Measurements from ENCODE around the gene SLC9B2. TPM values are rescaled to one million over a fixed set of nuclear protein-coding genes. Genes with fewer than 3 reads are reported as not detected.

The SLC9B2 gene
- total and polyA plus RNA-seq, 10 of the 15 experiments (the other 5 are each of a cell fraction or from before 2014, with no cell fraction given), result 8.9 to 32.5 (median 25.3) TPM

GRCh38 chr4:103075894-103076746 lies 441 bp downstream of the SLC9B2 start (continued):
- no peak for TF ChIP-seq E2F8 (IDR thresholded peaks at IDR 0.05; ENCODE audit: low read depth, partially characterized antibody)
- no peak for TF ChIP-seq STAT3 (IDR thresholded peaks at IDR 0.05; ENCODE audit: low read depth, low read length)
- peak; percentile 71 for TF ChIP-seq MAX (IDR thresholded peaks at IDR 0.05; ENCODE audit: low read depth, low read length)
- no peak for TF ChIP-seq BRCA1 (IDR thresholded peaks at IDR 0.05; ENCODE audit: low read depth, low read length)
- no peak for TF ChIP-seq TBL1XR1 (IDR thresholded peaks at IDR 0.05; ENCODE audit: low read depth, low read length)
- 0 out of 2 replicates have a peak, but pooled peaks have one; percentile 36 for TF ChIP-seq ZNF207 (IDR thresholded peaks at IDR 0.05; ENCODE audit: borderline replicate concordance)
- no peak for TF ChIP-seq SPI1 (IDR thresholded peaks at IDR 0.05; ENCODE audit: borderline replicate concordance, insufficient read depth, low read depth, low read length)
- TF ChIP-seq POLR2AphosphoS5 (IDR thresholded peaks at IDR 0.05; ENCODE audit: low read length), result peak; percentile 58
- no peak for TF ChIP-seq MEF2A (IDR thresholded peaks at IDR 0.05; ENCODE audit: insufficient read depth, low read depth, low read length)
- no peak for TF ChIP-seq ATF3 (IDR thresholded peaks at IDR 0.05; ENCODE audit: borderline replicate concordance, extremely low read depth, low read depth, low read length)
- no peak for TF ChIP-seq SREBF2 (IDR thresholded peaks at IDR 0.05; ENCODE audit: low read length)
- peak; percentile 48; the same call in 1 of the 2 replicates for TF ChIP-seq SIN3A (IDR thresholded peaks at IDR 0.05; ENCODE audit: low read depth, low read length)
- no peak for TF ChIP-seq ZNF384 (IDR thresholded peaks at IDR 0.05; ENCODE audit: borderline replicate concordance, low read depth, low read length)
- no peak for TF ChIP-seq ZBTB11 (CRISPR knock-in tag; IDR thresholded peaks at IDR 0.05)
- TF ChIP-seq RELB (IDR thresholded peaks at IDR 0.05; ENCODE audit: low read depth), result no peak
